NCI-H774 (cell line): ENCODE results near the gene SHBG.

Experiments used
- DNase-seq: peaks from one replicate; lab custom pipeline; 2025; lab: John Stamatoyannopoulos, UW

SHBG gene

GRCh38 chr17:7650509-7651096 lies 20.7 kb downstream of the SHBG start, which contains the start of gene ATP1B2:
TSS of gene ATP1B2 (plus strand) at chr17:7650926. CDS start at chr17:7651519, 593 bp downstream.
- peak; percentile 9 for DNase-seq

- DNase-seq = no peak
Observed at GRCh38 chr17:7651097-7651664, 21.2 kb downstream of the SHBG start.

GRCh38 chr17:7651665-7652387 lies 21.9 kb downstream of the SHBG start:
- no peak for DNase-seq

GRCh38 chr17:7652388-7653356 lies 22.7 kb downstream of the SHBG start:
- no peak for DNase-seq

GRCh38 chr17:7654832-7655540 lies 25.1 kb downstream of the SHBG start:
- DNase-seq = no peak

- DNase-seq = no peak
Observed at GRCh38 chr17:7655541-7655840, 25.6 kb downstream of the SHBG start.

- DNase-seq = no peak
Observed at GRCh38 chr17:7656958-7657609, 27.1 kb downstream of the SHBG start.

GRCh38 chr17:7667656-7668406 lies 37.9 kb downstream of the SHBG start:
- DNase-seq = no peak

- DNase-seq = no peak
Observed at GRCh38 chr17:7668482-7668881, 38.5 kb downstream of the SHBG start.

GRCh38 chr17:7673239-7673638 lies 43.3 kb downstream of the SHBG start:
- DNase-seq = no peak

- DNase-seq = no peak
Observed at GRCh38 chr17:7674934-7675333, 45.0 kb downstream of the SHBG start.

GRCh38 chr17:7676533-7676932 lies 46.6 kb downstream of the SHBG start:
- no peak for DNase-seq

GRCh38 chr17:7677388-7678067 lies 47.6 kb downstream of the SHBG start:
- no peak for DNase-seq
